NCI-H2196 treated with DMSO at 0.1 percent for 48 hours (cell line): ENCODE results near the gene FAH.

ENCODE experiments used
- DNase-seq: peaks from one replicate; lab custom pipeline; 2025; ENCODE audit not compliant: unreplicated experiment; lab: John Stamatoyannopoulos, UW

FAH gene

DNA sequence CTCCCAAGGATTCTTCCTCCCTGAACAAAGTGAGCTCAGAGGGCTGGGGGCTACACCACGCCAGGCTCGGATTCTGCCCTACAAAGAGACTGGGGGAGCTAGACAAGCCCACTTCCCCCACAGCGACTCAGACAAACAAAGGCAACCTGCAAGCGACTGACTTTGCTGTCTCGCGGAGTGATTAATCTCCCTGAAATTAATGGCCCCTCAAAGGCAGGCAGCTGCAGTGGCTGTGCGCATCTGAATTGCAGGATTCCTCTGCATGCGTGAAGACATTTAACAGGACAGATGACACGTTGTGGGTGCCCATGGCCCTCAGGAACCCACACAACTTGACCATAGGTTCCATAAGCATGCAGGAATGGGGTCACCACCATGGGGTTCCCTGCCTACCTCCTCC, 80.8 kb downstream of the FAH start:
- no peak for DNase-seq

DNA sequence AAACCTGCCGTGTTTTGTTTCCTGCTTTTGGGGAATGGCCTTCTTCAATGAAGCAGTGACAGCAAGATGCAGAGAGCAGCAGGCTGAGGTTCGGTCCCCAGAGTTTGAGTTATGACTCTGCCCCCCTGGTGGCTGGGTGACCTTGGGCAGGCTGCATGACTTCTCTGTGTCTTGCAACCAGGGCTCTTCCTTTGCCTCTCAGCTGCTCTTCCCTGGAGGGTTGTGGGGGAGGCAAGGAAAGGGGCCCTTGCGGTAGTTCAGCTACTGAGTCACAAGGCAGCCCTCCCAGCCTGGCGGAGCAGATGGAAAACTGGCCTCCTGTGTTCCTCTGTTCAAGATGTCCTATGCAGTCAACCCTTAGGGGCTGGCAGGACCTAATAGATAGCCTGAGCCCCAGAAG, 82.1 kb downstream of the FAH start:
- no peak for DNase-seq
